GM21825 (cell line): ENCODE results near the gene EMP2.

Experiments used
- ATAC-seq: cut with Tn5 transposase; IDR thresholded peaks from one replicate; pipeline ENCODE4 v1.9.1; 2021; ENCODE audit warnings: mild to moderate bottlenecking, moderate library complexity; ENCODE audit not compliant: unreplicated experiment

The EMP2 gene

DNA sequence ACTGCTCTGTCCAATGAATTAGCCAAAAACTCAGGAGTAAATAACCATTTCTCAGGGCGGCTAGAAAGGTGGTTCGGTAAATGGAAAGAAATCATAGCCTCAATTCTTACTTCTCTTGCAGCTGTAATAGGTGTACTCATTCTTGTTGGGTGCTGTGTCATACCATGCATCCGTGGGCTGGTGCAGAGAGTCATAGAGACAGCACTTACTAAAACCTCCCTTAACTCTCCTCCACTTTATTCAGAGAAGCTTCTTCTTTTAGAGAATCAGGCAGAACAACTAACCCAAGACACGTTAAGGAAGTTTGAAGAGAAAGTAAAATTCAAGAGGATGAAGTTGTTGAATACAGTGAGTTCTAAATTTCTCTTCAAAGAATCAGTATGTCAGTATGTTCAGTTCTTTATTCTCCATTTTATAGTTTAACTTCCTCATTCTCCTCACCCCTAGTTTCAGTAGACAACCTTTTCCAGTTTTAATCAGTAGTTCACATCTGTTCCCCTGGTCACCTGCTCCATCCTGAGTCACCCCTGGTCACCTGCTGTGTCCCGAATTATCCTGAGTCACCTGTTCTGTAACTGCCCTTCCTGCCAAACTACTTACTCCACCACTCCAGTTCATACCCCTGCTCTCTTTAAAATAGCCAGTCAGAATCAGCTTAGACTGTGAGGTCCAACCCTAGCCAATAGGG is 85.9 kb downstream of the EMP2 start:
- no peak for ATAC-seq

DNA sequence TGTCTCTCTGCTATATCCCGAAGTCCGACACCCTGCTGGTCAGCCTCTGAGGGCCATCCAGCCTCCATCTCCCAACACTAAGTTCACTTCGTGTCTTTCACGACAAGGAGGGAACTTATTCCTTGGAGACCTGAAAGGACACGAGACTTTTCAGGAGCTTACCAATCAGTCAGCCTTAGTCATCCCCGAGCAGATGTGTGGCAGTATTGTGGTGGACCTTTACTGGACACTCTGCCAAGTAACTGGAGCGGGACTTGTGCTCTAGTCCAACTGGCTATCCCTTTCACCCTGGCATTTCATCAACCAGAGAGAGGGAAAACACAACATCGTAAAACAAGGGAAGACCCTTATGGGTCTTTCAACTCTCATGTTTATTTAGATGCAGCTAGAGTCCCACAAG is 87.1 kb downstream of the EMP2 start:
- no peak for ATAC-seq

DNA sequence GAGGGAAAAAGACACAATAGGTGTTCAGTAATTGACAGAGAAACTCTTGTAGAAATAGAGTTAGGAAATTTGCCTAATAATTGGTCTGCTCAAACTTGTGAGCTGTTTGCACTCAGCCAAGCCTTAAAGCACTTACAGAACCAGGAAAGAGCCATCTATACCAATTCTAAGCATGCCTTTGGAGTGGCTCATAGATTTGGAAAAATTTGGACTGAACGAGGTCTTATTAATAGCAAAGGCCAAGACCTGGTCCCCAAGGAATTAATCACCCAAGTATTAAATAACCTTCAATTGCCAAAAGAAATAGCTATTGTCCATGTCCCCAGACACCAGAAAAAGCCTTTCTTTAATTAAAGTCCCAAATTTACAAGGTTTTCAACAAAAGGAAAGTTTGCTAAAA is 90.3 kb downstream of the EMP2 start:
- no peak for ATAC-seq

DNA sequence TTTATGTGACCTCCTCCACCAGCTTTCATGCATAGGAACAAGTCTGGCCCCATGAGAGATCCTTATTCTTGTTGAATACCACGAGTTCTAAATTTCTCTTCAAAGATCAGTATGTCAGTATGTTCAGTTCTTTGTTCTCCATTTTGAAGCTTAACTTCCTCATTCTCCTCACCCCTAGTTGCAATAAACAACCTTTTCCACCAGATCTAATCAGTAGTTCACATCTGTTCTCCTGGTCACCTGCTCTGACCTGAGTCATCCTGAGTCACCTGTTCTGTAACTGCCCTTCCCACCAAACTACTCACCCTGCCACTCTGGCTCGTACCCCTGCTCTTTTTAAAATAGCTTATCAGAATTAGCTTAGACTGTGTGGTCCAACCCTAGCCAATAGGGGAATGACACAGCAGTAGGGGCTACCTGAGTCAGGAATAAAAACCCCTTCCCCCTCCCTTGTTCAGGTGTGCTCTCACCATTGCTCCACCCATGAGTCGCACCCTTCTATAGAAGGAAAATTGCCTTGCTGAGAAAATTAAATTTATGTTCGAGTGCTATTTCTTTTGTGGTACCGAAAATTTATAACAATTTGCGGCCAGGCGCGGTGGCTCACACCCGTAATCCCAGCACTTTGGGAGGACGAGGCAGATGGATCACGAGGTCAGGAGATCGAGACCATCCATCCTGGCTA is 94.6 kb downstream of the EMP2 start:
- ATAC-seq: no peak

DNA sequence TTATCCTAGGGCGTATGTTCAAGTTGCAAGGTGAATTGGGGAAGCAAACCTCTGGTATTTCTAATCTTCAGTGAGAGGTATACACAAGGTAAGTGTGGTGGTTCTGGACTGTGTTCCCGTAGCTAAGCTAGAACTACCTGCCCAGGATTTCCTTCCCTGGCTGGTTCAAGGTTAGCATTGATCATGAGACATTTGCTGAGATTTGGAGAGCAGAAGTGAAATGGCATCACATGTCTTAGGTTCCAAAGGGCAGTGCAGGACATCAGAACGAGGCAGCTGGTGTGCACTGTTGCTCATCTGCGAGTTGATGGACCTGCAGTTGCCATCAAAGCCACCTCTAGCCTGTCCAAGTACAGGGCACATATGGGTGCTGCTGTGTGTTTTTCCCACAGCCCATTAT is 95.2 kb downstream of the EMP2 start:
- no peak for ATAC-seq

DNA sequence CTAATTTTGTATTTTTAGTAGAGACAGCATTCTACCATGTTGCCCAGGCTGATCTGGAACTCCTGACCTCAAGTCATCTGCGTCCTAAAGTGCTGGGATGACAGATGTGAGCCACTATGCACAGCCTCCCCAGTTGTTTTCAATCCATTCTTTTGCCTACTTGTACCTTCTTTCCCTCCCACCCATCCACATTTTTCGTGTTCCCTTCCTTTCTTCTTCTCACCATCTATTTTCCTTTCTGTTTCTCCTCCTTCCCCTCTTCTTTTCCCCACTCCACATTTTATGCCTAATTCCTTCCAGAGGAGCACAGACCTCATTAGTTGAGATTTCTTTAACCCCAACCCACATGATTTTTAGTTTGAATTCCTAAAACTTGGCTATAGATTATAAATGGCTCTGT is 100.2 kb downstream of the EMP2 start:
- no peak for ATAC-seq
